HL-60 (cell line): ENCODE data around the gene SRCAP.

ENCODE experiments used
- DNase-seq, 2 experiments: peaks; one replicate each; pipeline ENCODE4 v3.0.0-alpha.2; 2010 to 2020; ENCODE audit warnings: low read depth in 1 of 2, low spot score in 1 of 2
- H3K27ac ChIP-seq: fragments of 250-450 bp; sonication (Bioruptor Pico); replicated peaks from 2 replicates; pipeline ENCODE4 v1.5.1; 2020; ENCODE audit warnings: mild to moderate bottlenecking, moderate library complexity
- H3K27me3 ChIP-seq: fragments of 250-450 bp; sonication (Bioruptor Pico); 2 replicates; pipeline ENCODE4 v1.5.1; 2021; ENCODE audit warnings: mild to moderate bottlenecking, moderate library complexity; ENCODE audit not compliant: insufficient read depth, poor library complexity, severe bottlenecking
- H3K4me3 ChIP-seq: replicated peaks from 2 replicates; pipeline ENCODE4 v1.5.1; 2011; ENCODE audit warnings: mild to moderate bottlenecking, control low read depth, low read length; ENCODE audit not compliant: insufficient read depth
- GABPA ChIP-seq: IDR thresholded peaks from 2 replicates; pipeline ENCODE4 v1.6.1; 2012; ENCODE audit warnings: low read depth
- POLR2AphosphoS5 ChIP-seq: IDR thresholded peaks from 2 replicates; pipeline ENCODE4 v1.6.1; 2012; ENCODE audit warnings: low read depth
- REST ChIP-seq: IDR thresholded peaks from 2 replicates; pipeline ENCODE4 v1.6.1; 2012; ENCODE audit warnings: low read depth; ENCODE audit not compliant: insufficient replicate concordance
- SPI1 ChIP-seq: IDR thresholded peaks from 2 replicates; pipeline ENCODE4 v1.6.1; 2012; ENCODE audit warnings: low read depth, mild to moderate bottlenecking, borderline replicate concordance
- TF ChIP-seq, protein P1 (sequence below): IDR thresholded peaks from one replicate; pipeline ENCODE4 v1.5.1; 2011; ENCODE audit warnings: low read length, control low read depth, inconsistent platforms; ENCODE audit not compliant: insufficient read depth

The SRCAP gene

DNA sequence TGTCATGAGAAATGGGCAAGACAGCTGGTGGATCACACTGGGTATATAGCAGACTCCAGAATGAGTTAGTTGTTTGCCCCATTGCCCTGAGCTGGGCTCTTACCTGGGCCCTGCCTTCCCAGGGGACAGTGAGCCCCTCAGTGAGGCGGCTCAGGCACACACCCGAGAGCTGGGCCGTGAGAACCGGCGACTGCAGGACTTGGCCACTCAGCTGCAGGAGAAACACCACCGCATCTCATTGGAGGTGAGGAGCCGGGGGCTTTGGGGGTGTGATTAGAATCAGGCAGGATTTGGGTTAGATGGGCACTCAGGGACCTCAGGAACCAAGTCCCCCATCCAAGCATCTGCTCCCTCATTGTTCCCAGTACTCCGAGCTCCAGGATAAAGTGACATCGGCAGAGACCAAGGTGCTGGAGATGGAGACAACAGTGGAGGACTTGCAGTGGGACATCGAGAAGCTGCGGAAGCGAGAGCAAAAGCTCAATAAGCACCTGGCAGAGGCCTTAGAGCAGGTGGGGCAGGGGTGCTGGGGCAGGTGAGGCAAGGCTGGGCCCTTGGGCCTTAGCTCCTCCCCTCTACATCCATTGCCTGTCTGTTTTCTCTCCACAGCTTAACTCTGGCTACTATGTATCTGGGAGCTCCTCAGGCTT, 66.0 kb downstream of the SRCAP start:
- H3K27me3 ChIP-seq = no peaks in the 10 kb centered on the region
- TF ChIP-seq, protein P1, sequence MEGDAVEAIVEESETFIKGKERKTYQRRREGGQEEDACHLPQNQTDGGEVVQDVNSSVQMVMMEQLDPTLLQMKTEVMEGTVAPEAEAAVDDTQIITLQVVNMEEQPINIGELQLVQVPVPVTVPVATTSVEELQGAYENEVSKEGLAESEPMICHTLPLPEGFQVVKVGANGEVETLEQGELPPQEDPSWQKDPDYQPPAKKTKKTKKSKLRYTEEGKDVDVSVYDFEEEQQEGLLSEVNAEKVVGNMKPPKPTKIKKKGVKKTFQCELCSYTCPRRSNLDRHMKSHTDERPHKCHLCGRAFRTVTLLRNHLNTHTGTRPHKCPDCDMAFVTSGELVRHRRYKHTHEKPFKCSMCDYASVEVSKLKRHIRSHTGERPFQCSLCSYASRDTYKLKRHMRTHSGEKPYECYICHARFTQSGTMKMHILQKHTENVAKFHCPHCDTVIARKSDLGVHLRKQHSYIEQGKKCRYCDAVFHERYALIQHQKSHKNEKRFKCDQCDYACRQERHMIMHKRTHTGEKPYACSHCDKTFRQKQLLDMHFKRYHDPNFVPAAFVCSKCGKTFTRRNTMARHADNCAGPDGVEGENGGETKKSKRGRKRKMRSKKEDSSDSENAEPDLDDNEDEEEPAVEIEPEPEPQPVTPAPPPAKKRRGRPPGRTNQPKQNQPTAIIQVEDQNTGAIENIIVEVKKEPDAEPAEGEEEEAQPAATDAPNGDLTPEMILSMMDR = no peak
- TF ChIP-seq SPI1 (no peak), REST (no peak), GABPA (no peak), POLR2AphosphoS5 (no peak)
- no peak overlapping the region for H3K27ac ChIP-seq
- H3K4me3 ChIP-seq = no peak overlapping the region
- no peak for DNase-seq

DNA sequence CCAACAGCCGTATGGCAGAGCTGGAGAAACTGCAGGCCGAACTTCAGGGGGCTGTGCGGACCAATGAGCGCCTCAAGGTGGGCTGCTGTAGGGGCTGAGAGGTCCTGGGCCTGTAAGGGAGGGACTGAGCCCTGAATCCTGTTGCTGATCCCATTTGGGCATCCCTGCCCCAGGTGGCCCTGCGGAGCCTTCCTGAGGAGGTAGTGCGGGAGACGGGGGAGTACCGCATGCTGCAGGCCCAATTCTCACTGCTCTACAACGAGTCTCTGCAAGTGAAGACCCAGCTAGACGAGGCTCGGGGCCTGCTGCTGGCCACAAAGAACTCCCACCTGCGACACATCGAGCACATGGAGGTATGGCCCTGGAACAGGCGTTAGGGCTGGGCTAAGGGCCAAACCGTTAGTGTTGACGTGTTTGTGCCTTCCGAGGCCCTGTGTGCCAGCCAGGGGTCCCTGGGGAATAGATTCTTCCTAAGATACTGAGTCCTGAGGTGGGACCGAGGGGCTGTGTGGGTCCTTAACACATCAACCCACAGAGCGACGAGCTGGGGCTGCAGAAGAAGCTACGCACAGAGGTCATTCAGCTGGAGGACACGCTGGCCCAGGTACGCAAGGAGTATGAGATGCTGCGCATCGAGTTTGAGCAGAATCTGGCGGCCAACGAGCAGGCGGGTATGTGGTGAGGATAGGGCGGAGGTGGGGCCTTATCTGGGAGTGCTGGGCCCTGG, 67.4 kb downstream of the SRCAP start:
- H3K27ac ChIP-seq = no peak overlapping the region
- no peak for TF ChIP-seq REST
- no peak for TF ChIP-seq GABPA
- TF ChIP-seq, protein P1 = no peak
- TF ChIP-seq POLR2AphosphoS5 = no peak
- TF ChIP-seq SPI1 = no peak
- H3K4me3 ChIP-seq = no peak overlapping the region
- DNase-seq = no peak
- no peaks in the 10 kb centered on the region for H3K27me3 ChIP-seq

- TF ChIP-seq SPI1 = no peak
- TF ChIP-seq, protein P1 = no peak
- TF ChIP-seq POLR2AphosphoS5 = no peak
- TF ChIP-seq GABPA = no peak
- no peak for TF ChIP-seq REST
- no peak overlapping the region for H3K4me3 ChIP-seq
- DNase-seq = no peak
- H3K27ac ChIP-seq = no peak overlapping the region
- no peaks in the 10 kb centered on the region for H3K27me3 ChIP-seq
These were observed 67.9 kb downstream of the SRCAP start for GRCh38 chr16:30766933-30767284.
